HFF-Myc (cell line): ENCODE results near the gene ZNF302.

Experiments used
- DNase-seq: peaks from one replicate; pipeline ENCODE4 v3.0.0-alpha.2; 2011; ENCODE audit warnings: low read depth; ENCODE audit errors: extremely low read depth
- H3K4me3 ChIP-seq: replicated peaks from 2 replicates; pipeline ENCODE4 v1.5.1; 2011; ENCODE audit warnings: low read depth, mild to moderate bottlenecking, control low read depth, low read length
- CTCF ChIP-seq: IDR thresholded peaks from 2 replicates; pipeline ENCODE4 v1.5.1; 2012; ENCODE audit warnings: mild to moderate bottlenecking, low read depth, low read length, control low read depth; ENCODE audit errors: missing control alignments

The ZNF302 gene

GRCh38 chr19:34725400-34725799 is 47.9 kb downstream of the ZNF302 start:
- no peak overlapping the region for H3K4me3 ChIP-seq
- DNase-seq, result no peak
- no peak for TF ChIP-seq CTCF

GRCh38 chr19:34731019-34731829 is 53.7 kb downstream of the ZNF302 start:
- DNase-seq, result no peak
- TF ChIP-seq CTCF, result no peak
- H3K4me3 ChIP-seq, result no peak overlapping the region

- DNase-seq, result no peak
- TF ChIP-seq CTCF, result no peak
- no peak overlapping the region for H3K4me3 ChIP-seq
Observed at GRCh38 chr19:34731964-34732363, 54.5 kb downstream of the ZNF302 start.

GRCh38 chr19:34732612-34733211 is 55.2 kb downstream of the ZNF302 start:
- no peak for TF ChIP-seq CTCF
- H3K4me3 ChIP-seq, result peak overlapping the region; percentile 53
- DNase-seq, result no peak

- TF ChIP-seq CTCF, result no peak
- DNase-seq, result no peak
- peak overlapping the region; percentile 53 for H3K4me3 ChIP-seq
Observed at GRCh38 chr19:34733266-34733745, 55.8 kb downstream of the ZNF302 start.

- TF ChIP-seq CTCF, result no peak
- H3K4me3 ChIP-seq, result peak within 1 kb of the TSS; percentile 53
Observed at GRCh38 chr19:34733746-34734536, 56.5 kb downstream of the ZNF302 start, which contains the start of gene ZNF181. ZNF181 (plus strand) TSS chr19:34734243; CDS start chr19:34735038, 795 bp downstream.

More at GRCh38 chr19:34733746-34734536, 56.5 kb downstream of the ZNF302 start, which contains the start of gene ZNF181:
- DNase-seq, result peak; percentile 72
